Measurements from ENCODE around the gene EML3. TPM values are rescaled to one million over a fixed set of nuclear protein-coding genes. Genes with fewer than 3 reads are reported as not detected.

Gene EML3
- total and polyA plus RNA-seq, 4 donors: 15.7 to 182 (median 114) TPM

- Histone ChIP-seq H3K27ac (ENCODE audit: low read depth in 1 of 2, low read length in 2 of 2) (no peak overlapping the region), H3K27me3 (ENCODE audit: control insufficient read depth in 1 of 2, insufficient read depth in 2 of 2, low read length in 1 of 2) (no peaks in the 10 kb centered on the region), H3K4me1 (ENCODE audit: control insufficient read depth in 1 of 2, insufficient read depth in 2 of 2, low read length in 2 of 2) (peaks cover 0 to 4% of the 10 kb centered on the region in 2 donors), H3K4me3 (ENCODE audit: low read length in 2 of 2) (no peak overlapping the region), H3K36me3 (ENCODE audit: control insufficient read depth in 1 of 2, insufficient read depth in 2 of 2, low read length in 1 of 2) (no peaks in the 10 kb centered on the region), H3K9me3 (ENCODE audit: control insufficient read depth, low read length) (no peaks in the 10 kb centered on the region)
- intact Hi-C loops (cut with DNase I): no loop called here
- DNase-seq (no peak), ATAC-seq (ENCODE audit: low FRiP score) (no peak)
- WGBS, 2 donors: 88 to 90% methylated on average over 23 to 24 of the region's 24 CpGs
Measured at GRCh38 chr11:62648185-62648966, 35.8 kb upstream of the EML3 start.

GRCh38 chr11:62647609-62648005, 35.0 kb upstream of the EML3 start:
- no peaks in the 10 kb centered on the region for H3K27me3 ChIP-seq (ENCODE audit: control insufficient read depth in 1 of 2, insufficient read depth in 2 of 2, low read length in 1 of 2)
- H3K36me3 ChIP-seq (ENCODE audit: control insufficient read depth in 1 of 2, insufficient read depth in 2 of 2, low read length in 1 of 2): no peaks in the 10 kb centered on the region
- no peak for DNase-seq
- intact Hi-C loops (cut with DNase I): no loop called here
- H3K9me3 ChIP-seq (ENCODE audit: control insufficient read depth, low read length): no peaks in the 10 kb centered on the region
- H3K4me3 ChIP-seq (ENCODE audit: low read length in 2 of 2): no peak overlapping the region
- no peak for ATAC-seq (ENCODE audit: low FRiP score)
- H3K4me1 ChIP-seq (ENCODE audit: control insufficient read depth in 1 of 2, insufficient read depth in 2 of 2, low read length in 2 of 2): peaks cover 0 to 4% of the 10 kb centered on the region in 2 donors
- 78 to 83% methylated on average over 6 of the region's 6 CpGs for WGBS, 2 donors
- no peak overlapping the region for H3K27ac ChIP-seq (ENCODE audit: low read depth in 1 of 2, low read length in 2 of 2)

GRCh38 chr11:62646825-62647608, 34.4 kb upstream of the EML3 start:
- peak in 1 of 2 donors; percentile 51 for DNase-seq
- no peaks in the 10 kb centered on the region for H3K36me3 ChIP-seq (ENCODE audit: control insufficient read depth in 1 of 2, insufficient read depth in 2 of 2, low read length in 1 of 2)
- no peaks in the 10 kb centered on the region for H3K27me3 ChIP-seq (ENCODE audit: control insufficient read depth in 1 of 2, insufficient read depth in 2 of 2, low read length in 1 of 2)
- intact Hi-C loops (cut with DNase I): no loop called here
- ATAC-seq (ENCODE audit: low FRiP score): no peak
- H3K4me1 ChIP-seq (ENCODE audit: control insufficient read depth in 1 of 2, insufficient read depth in 2 of 2, low read length in 2 of 2): no peaks in the 10 kb centered on the region
- peak overlapping the region in 1 of 2 donors; percentile 71 for H3K27ac ChIP-seq (ENCODE audit: low read depth in 1 of 2, low read length in 2 of 2)
- no peaks in the 10 kb centered on the region for H3K9me3 ChIP-seq (ENCODE audit: control insufficient read depth, low read length)
- H3K4me3 ChIP-seq (ENCODE audit: low read length in 2 of 2): no peak overlapping the region
- WGBS, 2 donors: 56 to 57% methylated on average over 32 of the region's 32 CpGs

GRCh38 chr11:62645946-62646824, 33.6 kb upstream of the EML3 start, which contains the start of gene GANAB:
Gene GANAB, minus strand, starts transcription at chr11:62646613. Its CDS starts 14 bp downstream, at chr11:62646599.
- intact Hi-C loops (cut with DNase I): no loop called here
- H3K4me3 ChIP-seq (ENCODE audit: low read length in 2 of 2): peak within 1 kb of the TSS; percentile 74 to 87
- peak; percentile 100 for DNase-seq
- 0 to 1% methylated on average over 71 to 73 of the region's 73 CpGs for WGBS, 2 donors
- H3K36me3 ChIP-seq (ENCODE audit: control insufficient read depth in 1 of 2, insufficient read depth in 2 of 2, low read length in 1 of 2): no peaks in the 10 kb centered on the region
- H3K27me3 ChIP-seq (ENCODE audit: control insufficient read depth in 1 of 2, insufficient read depth in 2 of 2, low read length in 1 of 2): no peaks in the 10 kb centered on the region
- ATAC-seq (ENCODE audit: low FRiP score): peak; percentile 99
- H3K27ac ChIP-seq (ENCODE audit: low read depth in 1 of 2, low read length in 2 of 2): peak within 1 kb of the TSS; percentile 80 to 81
- H3K4me1 ChIP-seq (ENCODE audit: control insufficient read depth in 1 of 2, insufficient read depth in 2 of 2, low read length in 2 of 2): no peaks in the 10 kb centered on the region
- no peaks in the 10 kb centered on the region for H3K9me3 ChIP-seq (ENCODE audit: control insufficient read depth, low read length)

GRCh38 chr11:62645671-62645945, 33.0 kb upstream of the EML3 start:
- H3K27me3 ChIP-seq (ENCODE audit: control insufficient read depth in 1 of 2, insufficient read depth in 2 of 2, low read length in 1 of 2): no peaks in the 10 kb centered on the region
- no peak overlapping the region for H3K27ac ChIP-seq (ENCODE audit: low read depth in 1 of 2, low read length in 2 of 2)
- peak overlapping the region in 1 of 2 donors; percentile 87 for H3K4me3 ChIP-seq (ENCODE audit: low read length in 2 of 2)
- intact Hi-C loops (cut with DNase I): no loop called here
- H3K4me1 ChIP-seq (ENCODE audit: control insufficient read depth in 1 of 2, insufficient read depth in 2 of 2, low read length in 2 of 2): no peaks in the 10 kb centered on the region
- ATAC-seq (ENCODE audit: low FRiP score) (no peak), DNase-seq (no peak)
- 13 to 17% methylated on average over 11 of the region's 11 CpGs for WGBS, 2 donors
- no peaks in the 10 kb centered on the region for H3K9me3 ChIP-seq (ENCODE audit: control insufficient read depth, low read length)
- H3K36me3 ChIP-seq (ENCODE audit: control insufficient read depth in 1 of 2, insufficient read depth in 2 of 2, low read length in 1 of 2): no peaks in the 10 kb centered on the region

- H3K36me3 ChIP-seq (ENCODE audit: control insufficient read depth in 1 of 2, insufficient read depth in 2 of 2, low read length in 1 of 2): peaks cover 2 to 3% of the 10 kb centered on the region in 2 donors
Measured at GRCh38 chr11:62644220-62644619, 31.6 kb upstream of the EML3 start.

DNA sequence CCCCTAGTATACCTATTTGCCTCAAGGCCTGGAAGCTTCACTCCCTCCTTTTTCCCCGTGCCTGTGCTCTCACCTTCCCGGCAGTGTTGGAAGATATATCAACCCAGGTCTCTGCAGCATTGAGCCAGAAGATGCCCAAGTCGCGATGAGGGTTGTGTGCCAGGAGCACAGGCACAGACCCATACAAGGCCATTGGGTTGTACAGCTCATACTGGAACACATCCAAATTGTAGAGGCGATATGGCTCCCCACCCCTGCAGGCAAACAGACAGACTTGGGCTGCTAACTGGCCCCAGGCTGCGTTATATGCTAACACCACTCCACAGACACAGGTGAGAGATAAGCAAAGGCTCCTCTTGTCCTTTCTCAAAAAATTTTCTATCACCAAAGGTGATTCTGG, 19.9 kb upstream of the EML3 start:
- WGBS, 2 donors: 80 to 85% methylated on average over 6 of the region's 6 CpGs
- Histone ChIP-seq H3K4me3 (ENCODE audit: low read length in 2 of 2) (no peak overlapping the region), H3K27ac (ENCODE audit: low read depth in 1 of 2, low read length in 2 of 2) (no peak overlapping the region), H3K27me3 (ENCODE audit: control insufficient read depth in 1 of 2, insufficient read depth in 2 of 2, low read length in 1 of 2) (no peaks in the 10 kb centered on the region), H3K9me3 (ENCODE audit: control insufficient read depth, low read length) (no peaks in the 10 kb centered on the region), H3K36me3 (ENCODE audit: control insufficient read depth in 1 of 2, insufficient read depth in 2 of 2, low read length in 1 of 2) (peaks cover 3 to 23% of the 10 kb centered on the region in 2 donors), H3K4me1 (ENCODE audit: control insufficient read depth in 1 of 2, insufficient read depth in 2 of 2, low read length in 2 of 2) (no peaks in the 10 kb centered on the region)
- DNase-seq (no peak), ATAC-seq (ENCODE audit: low FRiP score) (no peak)
- intact Hi-C loops (cut with DNase I): no loop called here

More at GRCh38 chr11:62644220-62644619, 31.6 kb upstream of the EML3 start:
- H3K4me3 ChIP-seq (ENCODE audit: low read length in 2 of 2): no peak overlapping the region
- H3K27ac ChIP-seq (ENCODE audit: low read depth in 1 of 2, low read length in 2 of 2): no peak overlapping the region
- no peak for DNase-seq
- H3K27me3 ChIP-seq (ENCODE audit: control insufficient read depth in 1 of 2, insufficient read depth in 2 of 2, low read length in 1 of 2): no peaks in the 10 kb centered on the region
- 80 to 84% methylated on average over 8 of the region's 8 CpGs for WGBS, 2 donors
- no peaks in the 10 kb centered on the region for H3K9me3 ChIP-seq (ENCODE audit: control insufficient read depth, low read length)
- ATAC-seq (ENCODE audit: low FRiP score): no peak
- intact Hi-C loops (cut with DNase I): no loop called here
- H3K4me1 ChIP-seq (ENCODE audit: control insufficient read depth in 1 of 2, insufficient read depth in 2 of 2, low read length in 2 of 2): no peaks in the 10 kb centered on the region

DNA sequence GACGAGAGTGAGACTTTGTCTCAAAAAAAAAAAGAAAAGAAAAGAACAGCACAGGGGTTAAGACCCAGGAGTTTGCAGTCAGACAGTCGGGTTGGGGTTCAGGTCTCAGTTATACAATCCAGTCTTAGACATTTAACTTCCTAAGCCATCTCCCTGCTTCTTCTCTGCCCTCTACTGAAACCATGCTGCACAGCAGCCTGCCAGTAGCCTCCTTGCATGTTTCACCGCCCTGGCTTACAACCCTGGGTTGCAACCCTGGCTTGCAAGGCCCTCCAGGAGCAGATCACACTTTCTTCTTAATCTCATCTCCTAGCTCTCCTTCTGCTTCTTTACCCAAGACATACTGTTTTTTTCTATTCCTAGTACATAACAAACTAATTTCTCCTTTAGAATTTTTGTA, 15.1 kb upstream of the EML3 start:
- intact Hi-C loops (cut with DNase I): no loop called here
- WGBS, 2 donors: 76 to 81% methylated on average over 3 of the region's 3 CpGs
- no peaks in the 10 kb centered on the region for H3K27me3 ChIP-seq (ENCODE audit: control insufficient read depth in 1 of 2, insufficient read depth in 2 of 2, low read length in 1 of 2)
- no peaks in the 10 kb centered on the region for H3K9me3 ChIP-seq (ENCODE audit: control insufficient read depth, low read length)
- H3K4me3 ChIP-seq (ENCODE audit: low read length in 2 of 2): no peak overlapping the region
- no peak for ATAC-seq (ENCODE audit: low FRiP score)
- peaks cover 3 to 30% of the 10 kb centered on the region in 2 donors for H3K36me3 ChIP-seq (ENCODE audit: control insufficient read depth in 1 of 2, insufficient read depth in 2 of 2, low read length in 1 of 2)
- DNase-seq: no peak
- H3K4me1 ChIP-seq (ENCODE audit: control insufficient read depth in 1 of 2, insufficient read depth in 2 of 2, low read length in 2 of 2): no peaks in the 10 kb centered on the region
- no peak overlapping the region for H3K27ac ChIP-seq (ENCODE audit: low read depth in 1 of 2, low read length in 2 of 2)

Measured in aorta (tissue), 5 donors.